Right lobe of liver (tissue), 4 donors: ENCODE measurements around the gene TMEM8B.

ENCODE experiments used
- POLR2A ChIP-seq: fragments of 450-650 bp; IDR thresholded peaks from one replicate; pipeline ENCODE4 v1.6.1; 2017; ENCODE audit warnings: antibody characterized with exemption, mild to moderate bottlenecking
- TF ChIP-seq, protein P1 (sequence below), 4 donors: fragments of 200-600 bp in 3 of 4; fragments of 450-650 bp in 1 of 4; IDR thresholded peaks; one replicate each; pipeline versions ENCODE4 v1.5.1 to v1.8.0; 2016 to 2022; ENCODE audit warnings: antibody characterized with exemption in 4 of 4, mild to moderate bottlenecking in 2 of 4
- donor health status: DM: no; HTN: no; CAD: no.
- donor health status: DM: no; HTN: no; CAD: no.
- donor health status: DM: no; HTN: yes; CAD: no.

DNA sequence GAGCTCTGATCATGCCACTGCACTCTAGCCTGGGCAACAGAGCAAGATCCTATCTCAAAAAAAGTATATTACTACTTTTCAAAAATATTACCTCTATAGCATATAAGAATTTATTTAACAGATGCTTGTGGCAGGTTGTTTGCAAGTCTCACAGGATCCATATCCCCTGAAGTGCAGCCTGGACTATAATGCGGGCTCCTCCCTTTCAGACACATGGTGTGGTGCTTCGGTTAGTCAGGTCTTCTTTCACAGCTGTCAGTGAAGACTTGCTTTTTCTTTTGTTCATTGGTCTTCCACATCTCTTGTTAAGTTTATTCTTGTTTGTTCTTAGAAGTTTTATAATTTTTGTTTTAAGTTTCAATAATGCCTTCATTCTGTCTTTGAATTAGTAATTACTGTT is 67.5 kb downstream of the TMEM8B start:
- TF ChIP-seq, protein P1, sequence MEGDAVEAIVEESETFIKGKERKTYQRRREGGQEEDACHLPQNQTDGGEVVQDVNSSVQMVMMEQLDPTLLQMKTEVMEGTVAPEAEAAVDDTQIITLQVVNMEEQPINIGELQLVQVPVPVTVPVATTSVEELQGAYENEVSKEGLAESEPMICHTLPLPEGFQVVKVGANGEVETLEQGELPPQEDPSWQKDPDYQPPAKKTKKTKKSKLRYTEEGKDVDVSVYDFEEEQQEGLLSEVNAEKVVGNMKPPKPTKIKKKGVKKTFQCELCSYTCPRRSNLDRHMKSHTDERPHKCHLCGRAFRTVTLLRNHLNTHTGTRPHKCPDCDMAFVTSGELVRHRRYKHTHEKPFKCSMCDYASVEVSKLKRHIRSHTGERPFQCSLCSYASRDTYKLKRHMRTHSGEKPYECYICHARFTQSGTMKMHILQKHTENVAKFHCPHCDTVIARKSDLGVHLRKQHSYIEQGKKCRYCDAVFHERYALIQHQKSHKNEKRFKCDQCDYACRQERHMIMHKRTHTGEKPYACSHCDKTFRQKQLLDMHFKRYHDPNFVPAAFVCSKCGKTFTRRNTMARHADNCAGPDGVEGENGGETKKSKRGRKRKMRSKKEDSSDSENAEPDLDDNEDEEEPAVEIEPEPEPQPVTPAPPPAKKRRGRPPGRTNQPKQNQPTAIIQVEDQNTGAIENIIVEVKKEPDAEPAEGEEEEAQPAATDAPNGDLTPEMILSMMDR (IDR thresholded peaks at IDR 0.05) = no peak
- no peak for TF ChIP-seq POLR2A
